Upper lobe of left lung (tissue), 4 donors: ENCODE data around the gene MACROD1.

Experiments used
- EP300 ChIP-seq, 4 donors: sonication (generic); formaldehyde crosslinking; IDR thresholded peaks; one replicate each; pipeline ENCODE4 v1.5.1; 2017; ENCODE audit warnings: antibody characterized with exemption in 4 of 4, control low read depth in 2 of 4
- TF ChIP-seq, protein P1 (sequence below), 6 experiments: fragments of 450-650 bp in 4 of 6; fragments of 200-600 bp in 2 of 6; sonication (generic) in 2 of 6; IDR thresholded peaks; one replicate each; pipeline ENCODE4 v1.5.1; 2016 to 2019; ENCODE audit warnings: antibody characterized with exemption in 6 of 6

DNA sequence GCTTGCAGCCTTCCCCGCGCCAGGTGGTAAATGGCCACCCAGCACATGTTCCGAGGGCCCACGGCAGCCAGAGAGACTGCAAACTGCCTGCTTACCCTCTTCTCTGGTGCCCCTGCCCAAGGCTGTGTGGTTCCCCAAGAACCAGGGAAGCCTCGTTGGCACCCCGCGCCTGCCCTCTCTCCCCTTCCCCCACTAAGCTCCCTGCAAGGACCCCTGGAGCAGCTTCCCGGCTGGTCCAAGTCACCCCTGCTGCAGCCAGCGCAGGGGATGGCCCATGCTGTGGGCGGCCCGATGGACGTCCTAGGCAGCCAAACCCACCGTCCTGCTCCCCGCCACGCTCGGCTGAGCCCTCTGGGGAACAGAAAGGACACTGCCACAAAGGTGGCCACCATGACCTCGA, 30.2 kb downstream of the MACROD1 start:
- TF ChIP-seq EP300 (IDR thresholded peaks at IDR 0.05) = no peak
- TF ChIP-seq, protein P1, sequence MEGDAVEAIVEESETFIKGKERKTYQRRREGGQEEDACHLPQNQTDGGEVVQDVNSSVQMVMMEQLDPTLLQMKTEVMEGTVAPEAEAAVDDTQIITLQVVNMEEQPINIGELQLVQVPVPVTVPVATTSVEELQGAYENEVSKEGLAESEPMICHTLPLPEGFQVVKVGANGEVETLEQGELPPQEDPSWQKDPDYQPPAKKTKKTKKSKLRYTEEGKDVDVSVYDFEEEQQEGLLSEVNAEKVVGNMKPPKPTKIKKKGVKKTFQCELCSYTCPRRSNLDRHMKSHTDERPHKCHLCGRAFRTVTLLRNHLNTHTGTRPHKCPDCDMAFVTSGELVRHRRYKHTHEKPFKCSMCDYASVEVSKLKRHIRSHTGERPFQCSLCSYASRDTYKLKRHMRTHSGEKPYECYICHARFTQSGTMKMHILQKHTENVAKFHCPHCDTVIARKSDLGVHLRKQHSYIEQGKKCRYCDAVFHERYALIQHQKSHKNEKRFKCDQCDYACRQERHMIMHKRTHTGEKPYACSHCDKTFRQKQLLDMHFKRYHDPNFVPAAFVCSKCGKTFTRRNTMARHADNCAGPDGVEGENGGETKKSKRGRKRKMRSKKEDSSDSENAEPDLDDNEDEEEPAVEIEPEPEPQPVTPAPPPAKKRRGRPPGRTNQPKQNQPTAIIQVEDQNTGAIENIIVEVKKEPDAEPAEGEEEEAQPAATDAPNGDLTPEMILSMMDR (IDR thresholded peaks at IDR 0.05) = no peak
